Caki2 (cell line): ENCODE results near the gene PEDS1. TPM values are rescaled to one million over a fixed set of nuclear protein-coding genes. Genes with fewer than 3 reads are reported as not detected.
"Not testable (repeated sequence)": the region's sequence is repeated elsewhere in the genome, so short reads cannot be mapped to it uniquely, and the experiment has no call there.

ENCODE experiments used
- DNase-seq: peaks from one replicate; pipeline ENCODE4 v3.0.0-alpha.2; 2015; ENCODE audit warnings: low read depth
- in situ Hi-C: cut with HindIII; loops from 2 replicates; pipeline ENCODE4 v1.10.0; 2016; ENCODE audit warnings: low sequenced_read_pairs, low pct_unique_long_range_greater_than_20kb, mixed read lengths
- total RNA-seq: library from RNA; depleted of rRNA; stranded (reverse); fragments of >200 nt; shearing (Covaris generic); gene quantifications from 2 replicates; pipeline ENCODE4 v1.2.3, GENCODE V29; 2014; ENCODE audit warnings: low replicate concordance; rRNA removed

PEDS1 gene
- total RNA-seq, 1 experiment from 2014 or later, result 34.1 TPM

DNA sequence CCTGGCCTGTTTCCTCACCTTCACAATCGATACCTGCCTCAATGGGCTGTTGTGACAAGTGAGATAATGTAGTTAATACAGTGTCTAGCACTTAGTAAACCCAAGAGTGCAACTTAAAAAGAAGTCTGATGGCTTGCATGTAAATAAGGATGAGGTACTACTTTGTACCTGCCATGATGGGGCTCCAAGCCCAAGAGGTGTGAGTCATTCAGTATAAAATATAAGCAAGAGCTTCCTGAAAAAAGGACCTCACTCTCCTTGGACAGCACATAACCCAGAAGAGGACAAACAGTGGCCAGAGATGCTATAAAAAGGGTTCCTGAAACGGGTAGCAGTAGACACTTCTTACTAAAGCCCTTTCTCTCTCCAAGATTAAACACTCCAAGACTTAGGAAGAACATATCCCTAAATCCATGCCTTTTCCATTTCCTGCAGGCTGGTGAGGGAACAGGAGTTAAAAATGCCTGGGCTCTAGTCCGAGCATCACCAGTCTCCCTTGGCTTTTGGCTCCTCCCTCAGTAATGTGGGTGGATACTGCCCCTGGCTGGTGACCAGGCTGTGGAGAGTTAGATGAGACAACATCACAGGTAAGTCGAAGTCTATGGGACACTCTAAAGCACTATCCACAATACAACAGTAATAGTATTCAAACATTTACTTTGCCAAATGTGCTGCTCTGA is 44.8 kb downstream of the PEDS1 start:
- DNase-seq, result no peak
- in situ Hi-C loops, result no loop called here

DNA sequence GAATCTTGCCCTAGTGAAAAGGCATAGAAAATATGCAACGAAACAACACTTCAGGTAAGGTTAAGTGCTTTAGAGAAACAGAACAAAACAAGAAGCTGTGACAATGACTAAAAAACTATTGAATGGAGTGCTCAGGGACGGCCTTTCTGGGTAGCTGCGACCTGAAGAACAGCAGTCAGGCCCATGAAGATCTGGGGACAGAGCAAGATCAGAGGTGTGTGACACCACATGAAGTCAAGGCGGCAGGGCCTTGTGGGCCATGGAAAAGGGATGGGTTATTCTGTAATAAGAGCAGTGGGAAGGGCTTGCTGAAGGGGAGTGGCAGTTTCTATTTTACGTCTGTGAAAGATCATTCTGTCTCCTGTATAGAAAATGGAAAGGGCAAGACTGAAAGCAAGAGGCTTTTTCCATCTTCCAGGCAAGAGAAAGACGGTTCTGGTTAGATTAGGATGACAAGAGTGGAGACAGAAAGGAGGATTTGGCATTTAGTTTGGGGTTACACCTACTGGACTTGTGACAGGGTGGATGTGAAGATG is 45.7 kb downstream of the PEDS1 start:
- in situ Hi-C loops, result no loop called here
- no peak for DNase-seq

DNA sequence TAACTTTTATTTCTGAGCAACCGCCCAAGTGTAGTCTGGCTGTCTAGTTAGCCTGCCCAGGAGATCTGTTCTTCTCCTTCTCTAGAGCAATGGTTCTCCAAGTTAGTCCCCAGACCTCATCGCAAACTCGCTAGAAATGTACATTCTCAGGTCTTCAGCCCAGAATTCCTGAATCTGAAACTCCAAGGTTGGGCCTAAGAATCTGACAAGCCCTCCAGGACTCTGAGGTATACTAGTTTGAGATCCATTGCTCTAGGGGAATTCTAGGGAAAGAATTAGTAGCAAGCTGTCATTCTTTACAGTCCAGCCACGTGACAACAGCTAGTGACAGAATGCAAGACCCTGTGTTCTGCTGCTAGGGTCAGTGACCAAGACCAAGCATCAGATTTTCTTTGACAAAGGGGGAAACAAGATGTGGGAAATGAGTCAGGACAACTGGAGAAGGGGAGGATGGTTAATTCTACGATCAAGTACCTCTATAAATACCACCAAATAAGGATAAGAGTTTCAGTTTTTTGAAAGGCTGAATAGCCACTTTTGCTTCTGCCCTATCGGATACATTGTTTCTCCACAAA is 46.4 kb downstream of the PEDS1 start:
- in situ Hi-C loops, result no loop called here
- no peak for DNase-seq

DNA sequence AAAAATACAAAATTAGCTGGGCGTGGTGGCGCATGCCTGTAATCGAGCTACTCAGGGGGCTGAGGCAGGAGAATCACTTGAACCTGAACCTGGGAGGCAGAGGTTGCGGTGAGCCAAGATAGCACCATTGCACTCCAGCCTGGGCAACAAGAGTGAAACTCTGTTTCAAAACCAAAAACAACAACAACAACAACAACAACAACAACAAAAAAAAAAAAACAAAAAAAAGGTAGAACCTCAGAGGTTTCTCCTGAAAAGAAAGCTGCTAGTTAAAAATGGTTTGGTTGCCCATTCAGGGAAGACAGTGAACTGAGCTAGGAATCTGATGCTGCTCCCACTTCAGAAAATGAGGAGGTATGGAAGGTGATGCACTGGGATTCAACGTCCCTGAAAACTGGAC is 46.9 kb downstream of the PEDS1 start:
- DNase-seq, in situ Hi-C loops: not testable (repeated sequence)

Other genes with a start within 250 kb of the PEDS1 start
- gene SPATA2, start 238.2 kb downstream of the PEDS1 start, total RNA-seq, result 2.8 and 4.2 TPM in 2 replicates
- gene RNF114, start 217.3 kb downstream of the PEDS1 start, total RNA-seq, result 86.0 and 160 TPM in 2 replicates
- 0.10 TPM in 1 of 2 replicates, not detected in the other for gene SNAI1, start 170.7 kb downstream of the PEDS1 start, total RNA-seq
- 30.0 and 38.1 TPM in 2 replicates for gene UBE2V1, start 40.6 kb downstream of the PEDS1 start, total RNA-seq
- 44.8 and 46.7 TPM in 2 replicates for gene CEBPB, start 37.1 kb upstream of the PEDS1 start, total RNA-seq